PC-3 (cell line): ENCODE measurements around the gene BCL7C.

ENCODE experiments used
- CTCF ChIP-seq: fragments of 300-600 bp; sonication (generic); conservative IDR thresholded peaks from 2 replicates; pipeline ENCODE4 v1.5.1; 2017; ENCODE audit warnings: antibody characterized with exemption, low read depth, mild to moderate bottlenecking, low read length
- EZH2 ChIP-seq: fragments of 300-600 bp; sonication (generic); IDR thresholded peaks from one replicate; pipeline ENCODE4 v1.6.1; 2017; ENCODE audit warnings: antibody characterized with exemption, mild to moderate bottlenecking, low read length; ENCODE audit not compliant: unreplicated experiment
- EZH2phosphoT487 ChIP-seq: fragments of 300-600 bp; sonication (generic); IDR thresholded peaks from 2 replicates; pipeline ENCODE4 v1.6.1; 2018; ENCODE audit warnings: mild to moderate bottlenecking, antibody characterized with exemption, low read length, borderline replicate concordance

GRCh38 chr16:30923554-30924075, 29.7 kb upstream of the BCL7C start, which contains the start of gene FBXL19:
- TF ChIP-seq EZH2phosphoT487, result no peak
- TF ChIP-seq CTCF, result no peak
- no peak for TF ChIP-seq EZH2
